ENCODE data around the gene PROCA1. TPM values are rescaled to one million over a fixed set of nuclear protein-coding genes. Genes with fewer than 3 reads are reported as not detected.

Gene PROCA1
- total and polyA plus RNA-seq, 9 of the 15 experiments (the other 6 are each of a cell fraction or from before 2014, with no cell fraction given), result 0.78 to 16.2 (median 5.6) TPM

- TF ChIP-seq FOXA3 (CRISPR knock-in tag; conservative IDR thresholded peaks at IDR 0.05 in 1 of 2, IDR thresholded peaks at IDR 0.05 in 1 of 2), result no peak
- TF ChIP-seq CEBPB (tag; IDR thresholded peaks at IDR 0.05), result no peak
- no peak for TF ChIP-seq MIER1 (IDR thresholded peaks at IDR 0.05; ENCODE audit: low read depth)
- TF ChIP-seq MYBL2 (IDR thresholded peaks at IDR 0.05; ENCODE audit: low read depth), result no peak
- no peak for TF ChIP-seq MYBL2 (CRISPR knock-in tag; IDR thresholded peaks at IDR 0.05; ENCODE audit: borderline replicate concordance)
- TF ChIP-seq ZFP1 (CRISPR knock-in tag; IDR thresholded peaks at IDR 0.05), result no peak
- no peak for TF ChIP-seq HEY1 (CRISPR knock-in tag; IDR thresholded peaks at IDR 0.05; ENCODE audit: borderline replicate concordance)
- TF ChIP-seq, protein P1, sequence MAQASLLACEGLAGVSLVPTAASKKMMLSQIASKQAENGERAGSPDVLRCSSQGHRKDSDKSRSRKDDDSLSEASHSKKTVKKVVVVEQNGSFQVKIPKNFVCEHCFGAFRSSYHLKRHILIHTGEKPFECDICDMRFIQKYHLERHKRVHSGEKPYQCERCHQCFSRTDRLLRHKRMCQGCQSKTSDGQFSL (CRISPR knock-in tag; IDR thresholded peaks at IDR 0.05), result no peak
- TF ChIP-seq, protein P1 (tag; IDR thresholded peaks at IDR 0.05), result no peak
- peak; percentile 45; the same call in 1 of the 2 replicates for TF ChIP-seq TOE1 (IDR thresholded peaks at IDR 0.05; ENCODE audit: borderline replicate concordance)
- TF ChIP-seq TOE1 (CRISPR knock-in tag; IDR thresholded peaks at IDR 0.05; ENCODE audit: borderline replicate concordance, low read depth), result no peak
- peak in 1 of 2 experiments; percentile 82; a peak in 2 of 4 replicates for TF ChIP-seq RCOR1 (IDR thresholded peaks at IDR 0.05; ENCODE audit: borderline replicate concordance in 1 of 2, low read depth in 2 of 2, low read length in 2 of 2)
- no peak for TF ChIP-seq ERF (CRISPR knock-in tag; IDR thresholded peaks at IDR 0.05)
- TF ChIP-seq CBFA2T2 (conservative IDR thresholded peaks at IDR 0.05), result no peak
- TF ChIP-seq, protein P2, sequence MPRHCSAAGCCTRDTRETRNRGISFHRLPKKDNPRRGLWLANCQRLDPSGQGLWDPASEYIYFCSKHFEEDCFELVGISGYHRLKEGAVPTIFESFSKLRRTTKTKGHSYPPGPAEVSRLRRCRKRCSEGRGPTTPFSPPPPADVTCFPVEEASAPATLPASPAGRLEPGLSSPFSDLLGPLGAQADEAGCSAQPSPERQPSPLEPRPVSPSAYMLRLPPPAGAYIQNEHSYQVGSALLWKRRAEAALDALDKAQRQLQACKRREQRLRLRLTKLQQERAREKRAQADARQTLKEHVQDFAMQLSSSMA (CRISPR knock-in tag; IDR thresholded peaks at IDR 0.05), result no peak
- no peak for TF ChIP-seq PURB (CRISPR knock-in tag; IDR thresholded peaks at IDR 0.05; ENCODE audit: low read depth)
- TF ChIP-seq, protein P3, sequence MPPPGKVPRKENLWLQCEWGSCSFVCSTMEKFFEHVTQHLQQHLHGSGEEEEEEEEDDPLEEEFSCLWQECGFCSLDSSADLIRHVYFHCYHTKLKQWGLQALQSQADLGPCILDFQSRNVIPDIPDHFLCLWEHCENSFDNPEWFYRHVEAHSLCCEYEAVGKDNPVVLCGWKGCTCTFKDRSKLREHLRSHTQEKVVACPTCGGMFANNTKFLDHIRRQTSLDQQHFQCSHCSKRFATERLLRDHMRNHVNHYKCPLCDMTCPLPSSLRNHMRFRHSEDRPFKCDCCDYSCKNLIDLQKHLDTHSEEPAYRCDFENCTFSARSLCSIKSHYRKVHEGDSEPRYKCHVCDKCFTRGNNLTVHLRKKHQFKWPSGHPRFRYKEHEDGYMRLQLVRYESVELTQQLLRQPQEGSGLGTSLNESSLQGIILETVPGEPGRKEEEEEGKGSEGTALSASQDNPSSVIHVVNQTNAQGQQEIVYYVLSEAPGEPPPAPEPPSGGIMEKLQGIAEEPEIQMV (tag; conservative IDR thresholded peaks at IDR 0.05; ENCODE audit: low read depth), result 0 out of 2 replicates have a peak, but pooled peaks have one; percentile 30
- TF ChIP-seq SREBF2 (CRISPR knock-in tag; IDR thresholded peaks at IDR 0.05), result no peak
- 0 out of 4 replicates have a peak, but pooled peaks of 1 of the 2 experiments have one; percentile 25 for TF ChIP-seq SRF (CRISPR knock-in tag; IDR thresholded peaks at IDR 0.05)
- TF ChIP-seq MNT (conservative IDR thresholded peaks at IDR 0.05), result peak in 1 of 2 experiments; percentile 41; a peak in 1 of 4 replicates
- no peak for TF ChIP-seq ATF6 (CRISPR knock-in tag; IDR thresholded peaks at IDR 0.05)
- TF ChIP-seq GTF2F1 (IDR thresholded peaks at IDR 0.05; ENCODE audit: low read depth, low read length), result no peak
Observed at GRCh38 chr17:28735242-28735722, 23.6 kb upstream of the PROCA1 start (continued).
